Colon (tissue), 2 donors: ENCODE measurements around the gene PBXIP1.

Experiments
- FAIRE-seq: peaks from 2 replicates; lab custom pipeline; 2012; peaks lifted over from hg19 to GRCh38; lab: Jason Lieb, UNC
- donor health status: control.
- donor health status: control.

Gene PBXIP1

DNA sequence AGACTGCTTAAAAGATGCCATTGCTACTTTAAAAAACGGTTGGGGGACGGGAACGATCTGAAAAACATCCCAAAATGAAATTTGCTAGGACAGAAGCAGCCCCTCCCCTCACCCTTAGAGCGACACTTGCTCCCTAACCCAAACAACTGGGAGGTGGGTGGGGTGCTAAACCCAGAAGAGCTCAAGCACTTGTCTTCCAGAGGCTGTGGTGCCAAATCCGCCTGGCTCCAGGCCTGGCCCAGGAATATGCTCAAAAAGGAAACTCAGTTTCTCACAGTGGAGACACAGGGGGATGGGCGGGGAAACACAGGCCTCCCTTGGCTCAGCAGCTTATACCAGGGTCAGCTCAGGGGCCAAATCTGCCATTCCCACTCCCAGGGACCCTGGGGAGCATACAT, 644 bp upstream of the PBXIP1 start:
- FAIRE-seq = no peak

DNA sequence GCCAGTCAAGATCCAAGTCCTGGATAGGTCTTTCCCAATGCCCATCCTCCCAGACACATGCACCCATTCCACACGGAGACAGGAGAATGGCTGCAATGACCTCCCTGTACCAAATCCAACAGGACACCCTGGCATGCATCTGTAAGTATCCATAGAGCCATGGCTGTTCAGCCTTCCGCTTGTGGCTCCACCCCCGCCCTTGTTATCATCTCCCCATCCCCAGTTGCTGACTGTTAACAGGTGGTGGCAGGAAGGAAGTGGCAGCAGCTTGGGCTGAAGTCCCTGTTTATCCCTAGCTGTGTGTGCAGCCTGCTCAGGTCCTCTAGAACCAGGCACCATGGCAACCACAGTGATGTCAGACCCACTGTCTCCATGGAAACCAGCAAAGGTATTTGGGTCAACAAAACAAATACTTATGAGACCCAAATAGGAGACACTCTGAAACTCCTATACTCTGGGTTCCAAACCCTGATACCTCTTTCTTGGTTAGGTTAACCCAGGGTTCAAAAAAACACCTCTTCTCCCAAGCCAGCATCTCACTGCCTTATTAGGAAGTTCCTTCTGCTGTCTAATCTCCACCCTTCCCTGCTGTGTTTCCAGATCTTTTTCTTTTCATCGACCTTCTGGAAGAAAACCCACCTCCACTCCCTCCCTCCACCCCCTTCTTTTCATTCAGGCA, 721 bp downstream of the PBXIP1 start:
- FAIRE-seq = no peak

DNA sequence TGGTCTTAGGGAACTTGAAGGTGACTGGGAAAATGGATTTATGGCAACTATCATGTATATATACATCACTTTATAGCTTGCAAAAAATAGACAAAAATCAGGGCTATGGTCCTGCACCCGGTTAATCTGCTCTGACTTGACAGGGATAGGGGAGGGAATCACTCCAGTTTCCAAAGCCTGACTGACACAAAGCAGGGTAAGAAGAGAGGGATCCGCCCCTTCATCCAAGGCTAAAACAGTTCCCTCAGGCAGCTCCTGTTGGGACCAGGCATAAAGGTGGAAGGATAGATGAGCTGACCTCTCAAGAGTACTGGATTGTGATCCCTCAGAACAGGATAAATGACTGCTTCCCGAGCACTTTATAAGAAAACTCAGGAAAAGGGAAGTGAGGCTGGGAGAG, 1.4 kb downstream of the PBXIP1 start:
- FAIRE-seq = no peak

DNA sequence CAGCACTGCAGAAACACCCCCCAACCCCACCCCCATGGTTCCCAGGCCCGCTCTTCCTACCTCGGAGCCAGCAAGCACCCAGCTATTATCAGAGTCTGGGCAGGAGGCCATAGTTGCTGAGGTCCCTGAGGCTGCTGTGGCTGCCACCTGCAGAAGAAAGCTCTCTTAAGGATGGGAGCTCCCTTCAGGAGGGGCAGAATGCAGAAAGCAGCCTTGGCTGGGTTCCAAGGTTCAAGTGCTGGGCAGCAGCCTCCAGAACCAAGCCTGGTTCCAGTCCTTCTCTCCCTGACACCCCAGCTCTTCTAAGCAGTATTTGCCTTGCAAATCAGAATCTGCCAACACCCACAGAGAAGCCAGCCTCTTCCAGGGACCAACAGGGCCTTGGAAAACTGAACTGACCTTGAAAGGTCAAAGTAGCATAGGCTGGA, 2.3 kb downstream of the PBXIP1 start:
- no peak for FAIRE-seq

DNA sequence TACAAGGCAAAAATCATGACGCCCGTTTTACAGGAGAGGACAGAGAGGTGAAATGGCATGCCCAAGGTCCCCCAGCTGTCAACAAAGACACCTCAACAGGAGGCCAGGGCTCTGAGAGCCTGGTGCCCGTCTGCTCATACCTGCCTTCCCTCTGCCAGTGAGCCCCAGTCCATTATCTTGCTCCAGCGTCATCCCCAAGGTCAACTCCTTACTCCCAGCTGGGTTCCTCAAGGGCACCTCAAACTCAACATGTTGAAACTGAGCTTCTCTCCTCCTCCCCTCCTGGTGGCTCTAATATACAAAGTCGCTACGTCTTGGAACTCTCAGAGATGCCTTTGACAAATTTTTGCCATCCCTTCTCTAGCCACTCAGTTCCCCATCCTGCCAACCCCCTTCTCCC, 3.2 kb downstream of the PBXIP1 start:
- no peak for FAIRE-seq

DNA sequence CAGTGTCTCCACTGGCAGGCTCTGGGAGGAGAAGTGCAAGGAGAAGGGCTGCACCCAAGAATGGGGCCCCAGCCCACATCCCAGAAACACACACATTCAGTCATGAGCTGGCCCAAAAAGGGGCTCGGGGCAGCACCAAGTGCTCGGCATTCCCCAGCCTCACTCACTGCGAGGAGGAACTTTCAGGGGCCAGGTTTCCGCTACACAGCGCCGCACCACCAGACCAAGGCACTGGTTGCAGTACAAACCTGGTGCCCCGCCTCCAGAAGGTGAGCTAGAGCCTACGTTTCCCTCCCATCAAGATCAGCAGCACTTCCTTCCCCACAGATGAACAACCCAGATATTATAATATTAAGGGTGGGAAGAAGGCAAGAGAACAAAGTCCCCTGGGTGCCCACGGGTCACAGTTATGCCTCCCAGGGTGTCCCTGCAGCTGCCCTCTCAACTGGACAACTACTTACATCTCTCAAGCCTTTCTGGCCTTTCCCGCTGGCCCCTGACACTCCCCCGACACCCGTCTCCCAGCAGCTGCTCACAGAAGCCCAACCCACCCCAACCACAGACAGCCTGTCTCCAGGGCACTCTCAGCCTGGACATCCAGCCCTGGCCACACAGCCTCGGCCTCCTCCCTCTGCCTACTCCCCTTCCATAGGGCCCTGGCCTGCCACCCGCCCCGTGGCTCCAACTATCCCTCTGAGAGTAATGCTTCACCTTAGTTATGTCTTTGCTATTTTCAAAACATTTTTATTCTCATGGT, 3.8 kb downstream of the PBXIP1 start:
- FAIRE-seq = no peak

DNA sequence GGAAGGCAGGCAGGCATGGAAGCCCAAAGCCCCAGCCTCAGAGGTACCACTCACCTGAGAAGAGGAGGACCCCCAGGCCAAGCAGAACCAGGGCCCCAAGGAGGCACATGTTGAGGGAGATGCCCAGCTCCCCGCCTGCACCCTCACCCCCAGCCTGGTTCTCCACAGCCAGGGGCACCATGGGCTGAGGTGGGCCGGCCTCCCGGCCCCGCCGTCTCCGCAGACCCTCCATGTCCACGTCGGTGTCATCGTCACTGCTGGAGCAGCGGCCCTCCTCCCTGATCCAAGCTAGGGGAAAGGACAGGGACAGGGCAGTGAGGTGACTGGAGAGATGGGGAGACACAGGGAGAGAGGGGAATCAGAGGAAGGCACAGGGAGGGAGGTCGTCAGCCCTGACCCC, 7.8 kb downstream of the PBXIP1 start:
- no peak for FAIRE-seq

DNA sequence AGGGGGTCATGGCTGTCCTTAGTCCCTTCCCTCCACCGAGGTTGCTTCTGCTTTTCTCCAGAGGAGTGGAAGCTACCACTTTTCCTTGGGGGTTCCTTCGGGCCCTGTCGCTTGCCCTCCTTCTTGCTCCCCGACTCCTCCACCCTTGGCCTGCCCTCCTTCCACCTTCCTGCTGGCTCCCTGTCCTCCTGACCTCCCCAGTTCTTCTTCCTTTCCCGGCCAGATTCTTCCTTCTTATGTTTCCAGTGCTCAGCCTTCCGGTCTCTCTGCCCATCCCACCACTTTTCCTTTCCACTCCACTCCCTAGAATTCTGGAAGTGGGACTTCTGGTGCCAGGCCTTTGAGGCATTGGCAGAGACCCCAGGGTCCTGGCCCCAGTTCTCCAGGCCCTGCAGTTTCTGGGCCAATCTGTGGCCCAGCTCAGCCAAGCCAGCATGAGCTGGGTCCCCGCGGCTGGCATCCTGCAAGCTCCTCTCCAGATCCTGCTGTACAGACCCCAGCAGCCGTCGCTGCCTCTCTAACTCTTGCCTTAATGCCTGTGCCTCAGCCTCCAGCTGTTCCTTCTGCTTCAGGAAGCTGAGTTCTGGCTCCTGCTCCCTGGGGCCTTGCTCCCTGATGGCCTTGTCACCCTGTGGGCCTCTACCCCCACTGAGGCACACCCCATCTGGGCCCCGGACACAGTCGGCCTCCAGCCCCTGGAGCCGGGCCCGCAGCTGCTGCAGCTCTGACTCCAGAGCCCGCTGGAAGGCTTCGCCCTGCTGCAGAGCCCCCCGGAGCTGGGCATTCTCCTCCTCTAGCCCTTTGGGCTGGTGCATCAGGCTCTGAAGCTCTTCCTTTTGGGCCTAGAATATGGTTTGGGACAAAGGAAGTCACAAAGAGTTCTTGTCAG, 9.7 kb downstream of the PBXIP1 start:
- FAIRE-seq = no peak

DNA sequence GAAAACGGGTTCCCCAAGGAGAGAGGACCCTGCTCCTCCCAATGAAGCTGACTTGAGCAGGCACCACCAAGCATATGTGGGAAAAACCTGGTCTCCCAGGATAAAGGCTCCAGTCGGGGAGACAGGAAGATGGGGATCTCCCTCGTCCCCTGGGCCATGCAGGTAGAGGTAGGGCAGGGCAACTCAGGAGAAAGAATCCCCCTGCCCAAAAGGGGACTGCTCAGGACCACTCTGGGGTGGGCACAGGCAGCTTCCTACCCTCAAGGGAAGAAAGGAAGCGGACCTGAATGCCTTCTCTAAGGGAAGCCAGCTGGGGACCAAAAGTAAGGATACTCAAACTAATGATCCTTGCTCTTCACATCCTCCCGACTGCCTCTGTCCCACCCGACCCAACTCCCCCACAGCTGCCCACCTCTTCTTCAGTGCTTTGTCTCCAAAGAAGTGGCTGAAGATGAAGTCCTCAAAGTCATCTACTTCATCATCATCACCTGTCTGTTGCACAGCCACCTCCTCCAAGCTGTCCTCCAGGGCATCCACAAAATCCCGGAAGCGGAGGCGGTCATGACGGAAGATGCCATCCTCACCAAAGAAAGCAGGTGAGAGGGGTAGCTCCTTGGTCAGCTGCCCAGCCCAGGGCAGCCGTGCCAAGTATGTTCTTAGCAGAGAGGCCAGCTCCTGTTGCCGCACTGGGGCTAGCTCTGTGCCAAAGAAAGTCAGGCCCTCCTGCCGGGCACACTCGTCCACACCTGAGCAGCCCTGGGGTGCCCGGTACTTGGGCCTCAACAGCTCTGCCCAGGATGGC, 10.5 kb downstream of the PBXIP1 start:
- FAIRE-seq = no peak

DNA sequence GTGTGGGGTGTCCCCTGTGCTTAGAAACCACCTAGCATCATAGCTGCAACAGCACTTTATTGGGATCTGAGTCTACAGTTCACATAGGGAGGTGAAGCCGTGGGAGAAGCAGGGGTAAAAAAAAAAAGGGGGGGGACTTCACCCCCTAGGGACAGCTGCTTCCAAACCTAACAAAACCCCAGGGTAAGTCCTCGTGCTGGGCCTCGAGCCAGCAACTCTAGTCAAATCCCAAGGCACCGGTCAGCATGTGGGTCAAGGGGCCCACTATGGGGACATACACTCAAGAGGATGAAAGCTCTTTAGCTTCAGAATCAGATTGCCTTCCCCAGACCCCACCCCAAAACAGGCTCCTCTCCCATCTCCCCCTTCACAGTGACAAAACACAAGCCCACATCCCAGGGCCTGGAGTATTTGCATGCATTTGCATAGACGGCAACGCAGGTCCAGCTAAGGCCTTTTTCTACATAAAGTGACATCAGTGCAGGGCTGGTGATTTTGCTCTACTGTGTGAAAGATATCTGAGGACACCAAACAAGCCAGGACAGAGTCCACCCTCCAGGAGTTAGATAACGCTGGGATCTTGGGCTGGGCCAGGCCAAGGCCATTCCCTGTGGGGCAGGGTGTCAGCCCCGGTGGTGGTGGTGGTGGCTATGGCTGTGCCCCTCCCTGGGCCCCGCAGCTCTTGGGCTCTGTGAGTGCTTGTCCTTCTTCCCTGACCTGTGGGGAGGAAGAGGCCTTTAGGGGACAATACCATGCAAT, 11.3 kb downstream of the PBXIP1 start:
- FAIRE-seq = no peak

DNA sequence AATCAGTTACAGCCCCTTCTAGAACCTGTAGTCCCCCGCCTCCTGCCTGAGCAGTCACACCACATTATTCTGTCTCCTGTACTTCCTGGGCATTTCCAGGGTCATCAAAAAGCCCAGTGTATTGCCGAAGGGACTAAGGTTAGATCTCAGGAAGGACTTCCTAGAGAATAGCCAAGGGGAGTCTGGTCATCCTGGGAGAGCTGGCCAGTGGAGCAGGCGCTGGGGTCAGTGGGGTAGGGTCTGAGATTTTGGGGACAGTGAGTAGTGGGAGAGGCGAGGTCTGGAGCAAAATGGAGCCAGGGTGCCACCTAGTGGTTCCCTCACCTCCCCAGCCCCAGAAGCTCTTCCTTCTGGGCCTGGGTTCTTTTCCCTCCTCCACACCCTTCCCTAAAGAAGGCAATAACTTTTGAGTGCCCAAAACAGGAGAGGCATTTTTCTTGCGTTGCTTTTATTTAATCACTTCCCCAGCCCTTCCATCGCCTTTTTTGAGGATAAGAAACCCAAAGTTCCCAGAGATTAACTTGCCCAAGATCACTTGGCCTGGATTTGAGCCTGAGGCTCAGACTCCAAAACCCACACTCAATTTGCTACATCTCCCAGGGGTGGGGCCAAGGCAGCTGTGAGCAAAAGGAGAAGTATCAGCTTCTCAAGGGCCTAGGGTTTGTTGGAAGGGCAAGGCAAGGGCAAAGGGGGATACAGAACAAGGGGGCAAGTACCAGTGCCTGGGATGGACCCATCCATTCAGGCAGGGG, 12.1 kb downstream of the PBXIP1 start:
- FAIRE-seq = no peak

DNA sequence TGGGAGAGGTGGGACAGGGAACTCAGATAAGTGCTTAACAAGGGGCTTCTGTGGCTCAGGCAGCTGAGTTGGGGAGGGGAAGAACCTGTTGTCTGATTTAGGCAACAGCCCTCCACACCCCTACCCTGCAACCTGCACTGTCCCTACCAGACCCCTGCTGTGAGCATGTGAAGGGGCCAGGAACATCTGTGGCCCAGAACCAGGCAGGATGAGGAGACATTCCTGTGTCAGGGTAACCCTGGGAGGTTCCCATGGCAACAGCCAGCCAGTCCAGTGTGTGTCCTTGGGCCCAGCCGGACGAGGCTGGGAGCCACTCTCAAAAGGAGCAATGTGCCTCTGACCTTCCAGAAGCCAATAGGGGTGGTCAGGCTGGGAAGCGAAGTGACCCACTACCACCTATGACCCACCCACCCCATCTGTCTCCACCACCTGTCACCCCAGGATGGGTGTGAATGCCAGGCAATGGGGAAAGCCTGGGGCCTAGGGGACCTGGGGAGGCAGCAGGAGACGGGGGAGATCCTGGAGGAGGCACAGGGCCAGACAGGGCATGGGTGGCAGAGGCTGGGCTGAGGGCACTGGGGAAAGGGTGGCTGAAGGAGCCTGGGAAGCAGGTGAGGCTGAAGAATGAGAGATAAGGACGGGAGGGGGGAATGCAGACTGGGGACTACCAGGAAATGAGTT, 14.4 kb downstream of the PBXIP1 start:
- FAIRE-seq = no peak

DNA sequence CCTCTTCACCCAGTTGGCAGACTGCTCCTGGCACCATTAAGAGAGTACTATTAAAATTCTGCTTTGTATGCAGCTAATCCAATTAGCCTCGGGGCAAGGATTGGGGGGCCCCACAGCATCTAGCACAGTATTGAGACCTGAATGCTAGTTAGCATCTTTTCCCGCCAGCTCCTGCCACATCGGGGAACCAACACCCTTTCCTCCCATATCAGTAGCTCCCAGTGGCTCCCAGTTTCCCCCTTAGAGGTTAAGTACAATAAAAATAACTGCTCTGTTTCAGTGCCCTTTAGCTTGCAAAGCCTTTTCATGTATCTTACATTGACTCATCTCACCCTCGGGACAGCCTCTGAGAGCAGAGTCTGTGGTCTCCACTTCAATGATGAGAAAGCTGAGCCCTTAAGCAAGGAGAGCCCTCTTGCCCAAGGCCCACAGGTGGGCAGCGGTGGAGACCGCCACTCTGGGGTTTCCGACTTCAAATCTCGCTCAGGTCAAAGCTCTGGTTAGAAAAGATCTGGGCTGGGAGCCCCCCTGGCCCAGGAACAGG, 15.2 kb downstream of the PBXIP1 start:
- FAIRE-seq = no peak

DNA sequence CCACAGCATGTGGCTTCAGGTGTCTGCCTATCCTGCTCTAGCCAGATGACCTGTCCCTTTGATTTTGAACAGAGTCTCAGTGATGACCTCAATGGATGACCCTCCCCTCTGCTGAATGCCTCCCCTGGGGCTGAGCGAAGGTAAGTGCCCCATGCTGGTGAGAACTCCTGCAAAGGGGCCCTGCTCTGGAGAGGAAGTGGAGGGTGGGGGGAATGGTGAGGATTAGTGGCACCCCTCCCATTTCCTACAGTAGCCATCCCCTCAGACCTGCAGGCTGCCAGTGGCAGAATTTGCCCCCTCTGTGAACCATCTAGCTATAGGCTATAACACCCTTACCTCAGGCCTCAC, 15.7 kb downstream of the PBXIP1 start:
- FAIRE-seq = no peak

DNA sequence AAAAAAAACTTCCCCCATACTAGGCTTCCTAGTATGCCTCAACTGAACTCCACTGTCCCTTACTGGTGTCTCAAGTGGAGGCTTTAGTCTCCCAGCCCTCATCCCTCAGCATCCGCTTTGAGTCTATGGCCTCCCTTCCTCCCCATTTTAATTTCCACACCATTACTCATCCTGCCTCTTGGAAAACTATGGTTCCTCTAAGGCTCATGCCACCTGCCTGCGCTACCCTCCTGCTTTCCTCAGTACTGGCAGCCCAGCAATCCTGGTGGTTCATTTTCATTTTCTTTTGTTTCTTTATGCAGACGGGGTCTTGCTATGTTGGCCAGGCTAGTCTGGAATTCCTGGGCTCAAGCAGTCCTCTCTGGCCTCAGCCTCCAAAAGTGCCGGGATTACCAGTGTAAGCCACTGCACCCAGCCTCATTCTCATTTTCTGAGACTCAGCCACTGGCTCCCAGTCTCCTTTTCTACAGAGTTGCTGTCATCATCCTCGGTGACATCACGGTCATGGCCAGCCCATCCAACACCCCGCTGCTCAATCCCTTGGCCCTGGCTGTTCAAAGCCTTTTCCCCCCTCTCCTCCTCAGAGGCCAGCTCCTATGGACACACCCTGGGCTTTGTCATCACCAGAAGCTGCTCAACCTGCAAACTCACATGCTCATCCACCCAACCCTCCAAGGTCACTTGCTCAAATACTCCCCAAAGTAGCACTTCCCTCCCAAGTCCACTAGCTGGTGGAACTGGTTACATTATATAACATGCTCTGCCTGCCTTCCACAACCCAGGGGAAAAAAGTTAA, 17.1 kb downstream of the PBXIP1 start:
- FAIRE-seq = no peak

DNA sequence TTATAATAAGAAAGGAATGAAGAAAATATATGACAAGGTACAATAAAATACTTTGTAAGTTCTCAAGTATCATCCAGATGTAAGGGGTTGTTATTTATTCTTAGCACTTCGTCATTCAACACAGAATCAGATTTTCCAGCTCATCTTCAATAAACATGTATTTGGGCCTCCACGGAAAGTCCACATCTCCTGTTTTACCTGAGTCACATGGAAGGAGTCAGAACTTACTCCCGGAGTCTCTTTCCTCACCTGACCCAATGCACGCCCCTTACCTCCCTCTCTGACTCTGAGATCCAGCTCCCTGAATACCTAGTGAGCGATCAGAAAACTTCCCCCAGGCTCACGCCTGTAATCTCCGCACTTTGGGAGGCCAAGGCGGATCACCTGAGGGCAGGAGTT, 17.9 kb downstream of the PBXIP1 start:
- FAIRE-seq = no peak

DNA sequence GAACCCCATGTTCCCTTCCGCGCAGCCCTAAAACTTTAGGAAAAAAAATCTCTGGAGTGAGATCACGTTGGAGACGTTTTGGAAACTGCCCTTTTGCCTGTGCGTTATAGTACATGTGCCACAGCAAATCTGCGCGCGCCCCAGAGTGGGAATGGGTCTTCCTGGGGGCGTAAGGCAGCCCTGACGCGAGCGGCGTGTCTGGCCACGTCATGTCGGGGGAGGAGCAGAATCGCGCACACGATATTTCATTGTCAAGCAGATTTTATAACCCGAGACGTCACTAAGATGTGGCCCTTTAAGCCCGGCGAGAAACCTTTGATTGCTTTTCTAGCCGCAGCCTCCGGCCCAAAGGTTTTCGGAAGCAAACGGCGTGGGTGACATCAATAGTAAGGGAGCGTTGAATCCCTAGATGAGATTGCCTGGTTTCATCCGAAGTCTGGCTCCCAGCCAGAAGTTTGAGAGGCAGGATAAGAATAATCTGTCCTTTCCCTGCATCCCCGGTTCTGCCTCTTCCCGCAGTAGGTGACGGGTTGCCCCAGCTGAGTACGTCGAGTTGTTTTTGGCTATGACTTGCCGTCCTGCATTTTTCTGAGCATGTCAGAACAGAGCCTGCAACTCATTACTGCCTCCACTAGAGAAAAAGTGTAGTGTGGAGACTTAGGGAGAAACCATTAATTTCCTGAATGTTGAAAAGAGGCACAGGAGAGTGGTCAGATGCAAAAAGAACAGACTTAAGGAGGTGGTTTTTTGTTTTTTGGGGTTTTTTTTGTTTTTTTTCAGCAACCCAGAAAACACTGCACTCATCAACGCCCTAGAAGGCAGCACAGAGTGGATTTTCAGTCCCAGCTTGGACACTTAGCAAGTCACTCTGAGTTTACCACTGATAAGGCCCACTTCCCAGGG, 18.6 kb downstream of the PBXIP1 start:
- FAIRE-seq = no peak

DNA sequence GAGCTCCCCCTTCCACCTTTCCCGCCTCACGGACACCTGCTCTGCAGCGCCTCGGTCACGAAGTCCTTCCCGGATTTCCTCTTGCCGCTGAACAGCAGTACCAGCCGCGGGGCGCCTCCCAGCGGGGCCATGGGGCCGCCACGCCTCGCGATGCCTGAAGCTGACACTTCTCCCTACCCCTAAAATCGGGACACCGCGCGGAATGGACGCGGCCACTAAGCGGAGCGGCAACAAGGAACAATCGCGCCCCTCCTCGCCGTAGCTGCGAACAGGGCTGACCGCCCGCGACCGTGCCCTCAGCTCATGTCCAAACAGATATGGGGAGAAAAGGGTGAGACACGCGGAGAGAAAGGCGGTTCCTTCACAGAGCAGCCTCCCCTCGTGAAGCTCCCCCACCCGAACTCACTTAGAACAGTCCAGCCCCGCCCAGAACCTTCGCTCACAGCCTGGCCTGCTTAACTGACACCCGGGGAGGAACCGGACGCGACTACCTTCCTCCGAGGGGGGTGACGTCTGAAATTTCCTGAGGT, 19.3 kb downstream of the PBXIP1 start, which contains the start of gene PMVK:
Gene PMVK, minus strand, starts transcription at position 165 of the 530 bp plus-strand sequence. Its CDS starts 34 bp downstream, at position 131.
- FAIRE-seq = no peak
